MCF 10A (cell line): ENCODE results near the gene TROAP. TPM values are rescaled to one million over a fixed set of nuclear protein-coding genes. Genes with fewer than 3 reads are reported as not detected.
A peak's percentile ranks its signal among the peaks of the same experiment; 100 is the strongest.

ENCODE experiments used
- BruUV-seq: library from RNA; stranded (reverse); fragments of 400-500 nt; replicated peaks from 2 replicates; lab custom pipeline; 2021; lab: Mats Ljungman, UMichigan
- CTCF ChIA-PET: fragments of 300-600 bp; sonication (Branson Sonifier 250); formaldehyde crosslinking; extraction: SDS; loops from one replicate; lab custom pipeline; 2021; ENCODE audit warnings: antibody characterized with exemption, inconsistent platforms; lab: Yijun Ruan, JAX
- POLR2A ChIA-PET: fragments of 300-600, 350-650 bp; sonication (Branson Sonifier 250); formaldehyde crosslinking; extraction: SDS; loops from one replicate; lab custom pipeline; 2020; ENCODE audit warnings: antibody characterized with exemption, inconsistent platforms; lab: Yijun Ruan, JAX
- DNase-seq: peaks from one replicate; pipeline ENCODE4 v3.0.0-alpha.2; 2018; ENCODE audit not compliant: unreplicated experiment
- H3K27ac Mint-ChIP-seq: one replicate; pipeline ENCODE4 v1.8.0; 2022; ENCODE audit warnings: mild to moderate bottlenecking, low read depth, mixed read lengths; ENCODE audit not compliant: unreplicated experiment
- H3K27me3 Mint-ChIP-seq: one replicate; pipeline ENCODE4 v1.8.0; 2022; ENCODE audit warnings: mixed read lengths; ENCODE audit not compliant: insufficient read depth, unreplicated experiment
- H3K36me3 Mint-ChIP-seq: one replicate; pipeline ENCODE4 v1.8.0; 2022; ENCODE audit warnings: mild to moderate bottlenecking, moderate library complexity, mixed read lengths; ENCODE audit not compliant: insufficient read depth, unreplicated experiment
- H3K4me1 Mint-ChIP-seq: one replicate; pipeline ENCODE4 v1.8.0; 2022; ENCODE audit warnings: mixed read lengths; ENCODE audit not compliant: insufficient read depth, unreplicated experiment
- H3K4me3 Mint-ChIP-seq: one replicate; pipeline ENCODE4 v1.8.0; 2022; ENCODE audit warnings: mild to moderate bottlenecking, moderate library complexity, mixed read lengths; ENCODE audit not compliant: unreplicated experiment
- H3K9me3 Mint-ChIP-seq: one replicate; pipeline ENCODE4 v1.8.0; 2022; ENCODE audit warnings: mixed read lengths; ENCODE audit not compliant: unreplicated experiment
- CTCF ChIP-seq: fragments of 200-600 bp; IDR thresholded peaks from one replicate; pipeline ENCODE4 v1.8.0; 2022; ENCODE audit warnings: antibody characterized with exemption, mild to moderate bottlenecking; ENCODE audit not compliant: unreplicated experiment
- intact Hi-C: fragments of 100-400 bp; cut with micrococcal nuclease; formaldehyde crosslinking; loops from 2 replicates; pipeline ENCODE4 v1.14.1; 2022
- total RNA-seq: library from RNA; stranded (reverse); gene quantifications from 2 replicates; pipeline ENCODE4 v1.2.3, GENCODE V29; 2022

Gene TROAP
- total RNA-seq, 1 experiment from 2014 or later = 41.9 TPM

- ChIA-PET POLR2A (interaction anchor here (0.6 to 2.6 kb wide), 11 partner anchors 9 to 220 kb away, joined by 3 to 14 read pairs (median 3); partner anchors contain the start of genes SPATS2, TROAP and TUBA1C), CTCF (interaction anchor here (0.5 to 14.4 kb wide), 31 partner anchors 9 to 433 kb away, joined by 3 to 251 read pairs (median 4); partner anchors contain the start of genes C1QL4, PRPH, SPATS2 and TROAP)
- TF ChIP-seq CTCF = peak; percentile 95
- Mint-ChIP-seq H3K9me3 (no peaks in the 10 kb centered on the region), H3K36me3 (no peaks in the 10 kb centered on the region), H3K4me3 (peak overlapping the region; percentile 68), H3K4me1 (peaks cover 9% of the 10 kb centered on the region), H3K27me3 (peaks cover 29% of the 10 kb centered on the region), H3K27ac (no peak overlapping the region)
- BruUV-seq = no TSS peak
- intact Hi-C loops = no loop called here
- peak; percentile 87 for DNase-seq
These were observed 24.5 kb downstream of the TROAP start for GRCh38 chr12:49347311-49348193.

- intact Hi-C loops = no loop called here
- Mint-ChIP-seq H3K9me3 (no peaks in the 10 kb centered on the region), H3K27ac (no peak overlapping the region), H3K27me3 (peaks cover 18% of the 10 kb centered on the region), H3K4me1 (peaks cover 9% of the 10 kb centered on the region), H3K36me3 (no peaks in the 10 kb centered on the region), H3K4me3 (no peak overlapping the region)
- POLR2A ChIA-PET = interaction anchor here (0.6 to 2.6 kb wide), 2 partner anchors 60 to 392 kb away, joined by 3 to 14 read pairs; partner anchors contain the start of gene TMBIM6
- DNase-seq = no peak
- no peak for TF ChIP-seq CTCF
- BruUV-seq = no TSS peak
- CTCF ChIA-PET = interaction anchor here (0.5 to 14.4 kb wide), 13 partner anchors 10 to 481 kb away, joined by 3 to 251 read pairs (median 6); partner anchors contain the start of gene PRPH
These were observed 25.7 kb downstream of the TROAP start for GRCh38 chr12:49348781-49349180.

- Mint-ChIP-seq H3K4me1 (peaks cover 9% of the 10 kb centered on the region), H3K9me3 (no peaks in the 10 kb centered on the region), H3K27ac (no peak overlapping the region), H3K27me3 (peaks cover 18% of the 10 kb centered on the region), H3K4me3 (no peak overlapping the region), H3K36me3 (no peaks in the 10 kb centered on the region)
- no peak for DNase-seq
- POLR2A ChIA-PET = interaction anchor here (0.6 kb wide), 1 partner anchor 392 kb away, joined by 3 read pairs; the partner anchor contains the start of gene TMBIM6
- BruUV-seq = no TSS peak
- no peak for TF ChIP-seq CTCF
- CTCF ChIA-PET = interaction anchor here (0.5 to 14.4 kb wide), 9 partner anchors 9 to 233 kb away, joined by 3 to 251 read pairs (median 4); partner anchors contain the start of gene PRPH
- intact Hi-C loops = no loop called here
These were observed 26.2 kb downstream of the TROAP start for GRCh38 chr12:49349266-49349665.

- Mint-ChIP-seq H3K4me1 (peaks cover 5% of the 10 kb centered on the region), H3K27me3 (no peaks in the 10 kb centered on the region), H3K9me3 (no peaks in the 10 kb centered on the region), H3K27ac (no peak overlapping the region), H3K36me3 (no peaks in the 10 kb centered on the region), H3K4me3 (no peak overlapping the region)
- BruUV-seq = no TSS peak
- CTCF ChIA-PET = interaction anchor here (0.6 to 14.4 kb wide), 7 partner anchors 15 to 280 kb away, joined by 3 to 251 read pairs (median 3); partner anchors contain the start of genes C1QL4 and PRPH
- POLR2A ChIA-PET = no interaction called here
- no peak for DNase-seq
- no peak for TF ChIP-seq CTCF
- intact Hi-C loops = no loop called here
These were observed 29.3 kb downstream of the TROAP start for GRCh38 chr12:49352351-49352750.
